Stimulated activated CD8-positive, alpha-beta memory T cell treated with anti-CD3 and anti-CD28 coated beads, Interleukin-15, amount 100 ng/mL, for 48 hours (primary cell): ENCODE results near the gene BAK1.
"Not testable (repeated sequence)": the region's sequence is repeated elsewhere in the genome, so short reads cannot be mapped to it uniquely, and the experiment has no call there.

ENCODE experiments used
- DNase-seq, 2 donors: peaks; one replicate each; pipeline ENCODE4 v3.0.0-alpha.2; 2020; ENCODE audit warnings: low read depth in 2 of 2

The BAK1 gene

DNA sequence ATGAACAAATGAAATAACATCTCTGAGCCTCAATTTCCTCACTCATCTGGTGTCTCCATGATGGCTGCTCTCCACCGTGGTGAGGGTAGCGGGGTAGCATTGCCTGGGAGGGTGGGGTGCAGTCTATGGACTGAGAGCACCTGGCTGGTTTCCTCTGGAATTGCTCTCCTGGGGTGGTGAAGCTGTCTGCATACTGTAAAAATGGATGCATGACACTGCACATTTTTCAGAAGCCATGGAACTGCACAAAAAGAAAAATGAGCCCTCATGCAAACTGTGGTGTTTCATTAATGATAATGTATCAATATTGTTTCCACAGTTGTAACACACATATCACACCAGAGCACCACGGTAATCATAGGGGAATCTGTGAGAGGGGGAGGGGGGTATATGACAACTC is 28.9 kb upstream of the BAK1 start:
- DNase-seq, result no peak

DNA sequence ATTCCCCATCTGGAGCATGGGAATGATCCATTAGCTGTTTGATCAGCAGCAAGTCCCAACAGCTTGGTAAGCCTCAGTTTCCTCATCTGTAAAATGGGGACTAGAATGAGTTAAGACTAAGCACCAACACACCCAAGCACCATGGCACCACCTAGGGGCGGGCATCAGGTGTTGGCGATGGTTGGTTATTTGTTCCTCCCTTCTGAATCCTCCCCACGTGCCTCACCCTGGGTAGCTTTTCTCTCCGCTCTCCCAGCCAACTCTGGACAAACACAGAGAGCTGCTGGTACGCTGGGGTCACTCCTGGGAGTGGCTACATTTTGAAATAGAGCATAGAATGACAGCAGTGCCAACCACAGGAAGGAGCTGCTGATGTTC is 27.7 kb upstream of the BAK1 start:
- DNase-seq, result no peak

DNA sequence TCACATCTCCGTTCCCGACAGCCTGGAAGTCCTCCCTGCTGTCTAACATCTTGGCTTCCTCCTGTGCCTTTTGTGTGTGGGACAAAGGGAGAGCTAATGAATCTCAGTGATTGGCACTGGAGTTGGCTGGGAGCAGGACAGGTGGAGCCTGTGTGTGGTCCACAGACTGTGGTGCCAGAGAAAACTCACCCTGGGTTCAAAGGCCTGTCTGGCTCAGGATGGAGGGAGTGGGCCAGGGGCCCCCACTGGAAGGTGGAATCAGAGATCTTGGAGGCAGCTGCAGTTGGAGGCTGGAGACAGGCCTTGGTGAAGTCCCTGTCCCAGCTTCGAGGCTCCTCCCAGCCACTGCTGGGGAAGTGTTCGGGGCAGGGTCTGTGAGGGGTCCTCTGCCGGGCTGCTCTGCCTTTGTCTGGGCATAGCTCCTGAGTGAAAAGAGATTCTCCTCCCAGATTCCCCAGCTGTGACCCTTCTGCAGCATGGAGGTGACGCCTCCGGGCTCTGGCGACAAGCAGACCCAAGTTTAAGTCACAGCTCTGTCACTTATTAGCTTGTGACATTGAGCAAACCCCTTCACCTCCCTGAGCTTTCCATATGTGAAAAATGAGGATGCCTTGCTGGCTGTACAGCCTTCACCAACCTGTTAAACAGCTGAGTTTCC is 27.2 kb upstream of the BAK1 start:
- no peak for DNase-seq

DNA sequence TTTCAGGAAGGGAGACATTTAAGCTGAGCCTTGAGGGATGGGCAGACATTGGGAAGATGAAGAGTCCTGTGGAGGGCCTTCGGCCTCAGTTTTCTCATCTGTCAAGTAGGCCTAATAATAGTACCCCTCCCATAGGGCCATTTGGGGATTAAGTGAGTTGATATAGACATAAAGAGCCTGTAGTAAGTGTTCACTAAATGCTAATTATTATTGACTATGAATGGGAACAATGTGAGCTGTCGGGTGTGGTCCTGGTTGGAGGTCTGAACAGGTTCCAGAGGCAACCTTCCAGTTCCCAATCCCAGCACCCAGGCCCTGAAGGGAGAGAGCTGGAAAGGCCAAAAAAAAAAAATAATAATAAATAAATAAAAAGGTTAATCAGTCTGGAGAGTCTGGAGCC is 26.6 kb upstream of the BAK1 start:
- no peak for DNase-seq

DNA sequence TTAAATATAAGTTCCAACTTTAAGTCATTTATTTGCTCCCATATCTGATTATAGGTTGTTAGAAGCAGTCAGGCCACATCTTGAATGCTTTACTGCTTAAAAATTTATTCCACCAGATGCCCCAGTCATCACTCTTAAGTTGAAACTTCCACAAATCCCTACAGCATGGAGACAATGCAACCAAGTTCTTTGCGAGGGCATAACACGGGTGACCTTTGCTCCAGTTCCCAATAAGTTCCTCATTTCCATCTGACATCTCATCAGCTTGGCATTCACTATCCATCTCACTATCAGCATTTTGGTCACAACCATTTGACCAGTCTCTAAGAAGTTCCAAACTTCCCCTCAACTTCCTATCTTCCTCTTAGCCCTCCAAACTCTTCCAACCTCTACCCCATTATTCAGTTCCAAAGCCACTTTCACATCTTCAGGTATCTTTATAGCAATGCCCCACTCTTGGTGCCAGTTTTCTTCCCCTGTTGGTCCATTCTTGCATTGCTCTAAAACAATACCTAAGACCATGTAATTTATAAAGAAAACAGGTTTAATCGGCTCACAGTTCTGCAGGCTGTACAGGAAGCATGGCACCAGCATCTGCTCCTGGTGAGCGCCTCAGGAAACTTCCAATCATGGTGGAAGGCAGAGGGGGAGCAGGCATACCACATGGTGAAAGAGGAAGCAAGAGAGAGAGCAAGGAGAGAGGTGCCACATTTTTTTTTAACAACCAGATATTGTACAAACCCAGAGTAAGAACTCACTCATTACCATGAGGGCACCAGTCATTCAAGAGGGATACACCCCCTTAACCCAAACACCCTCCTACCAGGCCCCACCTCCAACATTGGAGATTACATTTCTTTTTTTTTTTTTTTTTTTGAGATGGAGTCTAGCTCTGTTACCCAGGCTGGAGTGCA is 25.1 kb upstream of the BAK1 start:
- DNase-seq, result no peak

DNA sequence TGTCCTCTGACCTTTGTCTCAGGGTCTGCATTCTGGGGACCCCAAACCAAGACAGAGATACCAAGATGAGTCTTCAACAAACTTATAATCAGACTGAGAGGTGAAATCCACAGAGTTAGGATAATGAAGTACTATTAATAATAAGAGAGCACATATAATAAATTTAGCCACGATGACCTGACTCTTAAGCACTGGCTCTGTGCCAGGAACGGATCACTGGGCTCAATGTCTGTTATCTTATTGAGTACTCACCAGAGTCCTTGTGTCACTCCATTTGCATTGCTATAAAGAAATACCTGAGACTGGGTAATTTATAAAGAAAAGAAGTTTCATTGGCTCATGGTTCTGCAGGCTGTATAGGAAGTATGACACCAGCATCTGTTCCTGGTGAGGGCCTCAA is 22.1 kb upstream of the BAK1 start:
- DNase-seq, result no peak

DNA sequence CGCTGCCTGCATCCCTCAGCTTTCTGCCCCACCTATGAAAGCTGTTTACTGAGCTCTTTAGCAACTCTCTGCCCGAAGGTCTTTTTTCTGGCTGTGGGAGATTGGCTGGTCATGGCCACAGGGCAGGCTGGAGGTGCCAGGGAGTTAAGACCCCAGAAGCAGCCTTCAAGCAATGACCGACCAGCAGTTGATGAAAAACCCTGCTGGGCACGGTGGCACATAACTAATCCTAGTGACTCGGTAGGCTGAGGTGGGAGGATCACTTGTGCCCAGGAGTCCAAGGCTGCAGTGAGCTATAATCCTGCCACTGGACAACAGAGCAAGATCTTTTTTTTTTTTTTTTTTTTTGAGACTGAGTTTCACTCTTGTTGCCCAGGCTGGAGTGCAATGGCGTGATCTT is 20.7 kb upstream of the BAK1 start:
- no peak for DNase-seq

DNA sequence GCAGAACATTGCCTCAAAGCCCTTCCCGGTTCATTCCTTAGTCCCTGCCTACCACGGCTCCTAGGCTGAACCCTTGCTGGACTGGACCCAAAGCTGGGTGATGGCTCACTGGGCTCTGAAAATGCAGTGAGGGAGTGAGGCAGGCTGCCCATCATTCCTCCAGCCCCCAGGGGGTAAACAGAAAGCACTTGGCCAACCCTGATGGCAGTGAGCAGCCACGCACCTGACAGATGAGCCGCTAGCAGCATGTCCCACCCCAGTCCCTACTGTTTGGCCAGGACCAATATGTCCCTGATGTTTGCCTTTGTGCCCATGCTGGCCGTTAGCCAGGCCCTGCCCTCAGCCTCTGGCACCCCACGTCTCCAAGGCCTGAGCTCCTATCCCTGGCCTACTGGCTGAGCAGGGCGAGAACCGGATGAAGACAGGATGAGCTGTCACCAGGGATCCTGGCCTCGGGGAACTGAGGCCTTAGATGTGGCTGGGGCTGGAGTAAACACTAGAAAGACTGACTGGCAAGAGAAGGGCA is 19.4 kb upstream of the BAK1 start:
- no peak for DNase-seq

DNA sequence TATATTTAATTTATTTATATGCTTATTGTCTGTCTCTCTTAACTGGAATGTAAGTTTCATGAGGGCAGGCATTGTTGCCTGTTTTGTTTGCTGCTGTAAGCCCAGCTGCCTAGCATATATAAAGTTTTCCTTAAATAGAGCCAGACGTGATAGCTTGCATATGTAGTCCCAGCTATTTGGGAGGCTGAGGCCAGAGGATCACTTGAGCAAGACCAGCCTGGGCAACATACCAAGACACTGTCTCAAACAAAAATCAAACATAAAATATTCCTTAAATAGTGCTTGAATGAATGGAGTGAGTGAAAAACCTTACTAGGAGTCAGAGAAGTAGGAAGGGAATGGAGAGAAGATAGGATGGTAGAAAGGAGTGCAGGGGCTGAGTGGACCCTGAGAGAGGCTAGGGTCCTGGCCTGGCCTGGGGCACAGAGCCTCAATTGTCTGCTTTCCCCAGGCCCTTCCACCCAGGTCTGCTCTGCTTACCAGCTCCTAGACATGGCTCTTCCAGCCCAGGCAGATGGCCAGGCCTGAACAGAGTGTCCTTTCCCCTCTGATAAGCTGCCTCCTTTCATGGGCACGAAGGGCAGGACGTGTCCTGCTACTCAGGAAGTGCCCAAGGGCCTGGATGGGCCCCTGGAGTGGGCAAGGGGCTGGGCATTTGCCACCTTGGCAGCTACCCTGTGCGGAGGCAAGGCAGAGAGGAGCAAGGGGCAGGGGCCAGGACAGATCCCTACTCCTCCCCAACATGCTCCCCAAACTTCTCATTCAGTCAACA is 17.7 kb upstream of the BAK1 start:
- DNase-seq, result no peak

DNA sequence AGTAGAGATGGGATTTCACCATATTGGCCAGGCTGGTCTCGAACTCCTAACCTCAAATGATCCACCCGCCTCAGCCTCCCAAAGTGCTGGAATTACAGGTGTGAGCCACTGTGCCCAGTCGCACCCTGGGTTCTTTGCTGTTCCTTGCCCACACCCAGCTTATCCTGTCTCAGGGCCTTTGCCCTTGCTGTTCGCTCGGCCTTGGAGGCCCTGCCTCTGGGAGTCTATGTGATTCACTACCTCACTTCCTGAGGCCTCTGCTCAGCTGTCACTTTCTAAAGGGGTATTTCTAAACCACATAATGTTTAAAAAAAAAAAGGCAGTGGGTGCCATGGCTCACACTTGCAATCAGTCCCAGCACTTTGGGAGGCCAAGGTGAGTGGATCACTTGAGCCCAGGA is 16.8 kb upstream of the BAK1 start:
- DNase-seq, result not testable (repeated sequence)

DNA sequence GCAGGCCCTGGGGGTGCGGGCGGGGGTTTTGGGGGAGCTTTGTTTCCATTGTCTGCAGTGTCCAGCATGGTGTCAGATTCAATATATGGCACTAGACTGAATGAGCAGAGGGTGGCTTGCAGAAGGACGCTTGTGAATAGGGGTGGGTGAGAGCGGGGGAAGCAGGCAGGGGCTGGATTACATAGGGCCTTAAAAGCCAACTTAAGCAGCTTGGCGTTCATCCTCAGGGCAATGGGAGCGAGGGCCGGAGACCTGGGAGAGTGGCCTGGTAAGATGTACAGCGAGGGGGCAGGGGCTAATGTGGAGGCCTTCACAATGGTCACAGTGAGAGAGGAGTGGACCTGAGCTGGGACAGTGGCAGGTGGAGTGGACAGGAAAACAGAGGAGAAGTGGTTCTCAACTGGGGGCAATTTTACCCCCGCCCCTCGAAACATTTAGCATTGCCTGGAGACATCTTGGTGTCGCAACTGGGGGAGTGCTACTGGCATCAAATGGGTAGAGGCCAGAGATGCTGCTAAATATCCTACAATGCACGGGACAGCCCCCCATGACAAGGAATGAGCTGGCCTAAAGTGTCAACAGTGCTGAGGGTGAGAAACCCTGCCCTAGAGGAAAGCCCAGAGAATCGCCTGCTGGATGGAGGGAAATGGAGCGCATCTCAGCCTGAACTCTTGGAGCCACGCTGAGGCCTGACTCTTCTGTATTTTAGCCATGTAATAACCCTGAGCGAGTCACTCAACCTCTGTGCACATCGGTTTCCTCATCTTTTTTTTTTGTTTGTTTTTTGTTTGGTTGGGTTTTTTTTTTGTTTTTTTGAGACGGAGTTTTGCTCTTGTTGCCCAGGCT is 15.1 kb upstream of the BAK1 start:
- DNase-seq, result no peak

DNA sequence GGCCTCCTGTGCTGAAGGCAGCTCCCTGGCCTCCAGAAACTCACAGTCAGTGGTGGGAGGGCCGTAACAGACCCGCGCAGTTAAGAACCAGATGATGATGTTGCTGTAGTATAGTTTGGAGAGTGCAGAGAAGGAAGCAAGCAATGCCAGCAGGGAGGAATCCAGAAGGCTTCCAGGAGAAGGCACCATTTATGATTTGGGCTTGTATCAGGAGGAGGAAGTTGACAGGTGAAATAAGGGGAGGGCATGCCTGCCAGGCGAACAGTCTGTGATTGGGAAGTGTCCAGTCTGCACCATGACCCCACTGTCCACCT is 13.3 kb upstream of the BAK1 start:
- DNase-seq, result no peak

DNA sequence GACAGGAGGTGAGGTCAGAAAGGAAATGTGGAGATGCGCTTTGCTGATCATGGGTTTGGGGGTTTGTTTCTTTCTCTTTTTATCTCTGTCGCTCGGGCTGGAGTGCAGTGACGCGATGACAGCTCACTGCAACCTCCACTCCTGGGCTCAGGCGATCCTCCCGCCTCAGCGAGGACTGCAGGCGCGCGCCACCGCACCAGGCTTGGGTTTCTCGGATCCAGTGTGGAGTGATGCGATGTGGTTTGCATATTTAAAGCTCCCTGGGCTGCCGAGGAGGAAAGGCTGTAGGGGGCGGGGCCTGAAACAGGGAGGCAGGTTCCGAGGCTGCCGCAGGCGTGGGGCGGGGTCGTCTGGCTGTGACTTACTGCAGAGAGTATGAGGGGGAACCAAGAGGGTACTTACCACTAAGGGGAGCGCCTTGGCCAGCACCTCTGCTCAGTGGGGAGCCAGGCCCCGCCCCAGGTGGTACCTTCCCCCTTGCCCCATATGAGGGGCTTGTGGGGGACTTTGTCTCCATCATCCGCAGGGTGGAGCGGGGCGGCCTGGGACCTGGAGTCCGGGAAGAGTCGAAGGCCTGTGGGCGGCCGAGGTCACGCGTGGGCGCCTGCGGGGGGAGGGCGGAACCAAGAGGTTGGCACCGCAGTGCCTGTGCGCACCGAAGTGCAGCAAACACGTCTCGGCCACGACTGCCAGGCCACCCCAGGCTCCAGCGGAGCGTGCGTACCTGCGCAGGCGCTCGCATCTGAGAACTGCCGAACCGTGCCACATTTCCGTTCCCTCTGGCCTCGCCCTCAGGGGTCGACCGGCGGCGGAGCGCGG is 12.7 kb upstream of the BAK1 start:
- no peak for DNase-seq

DNA sequence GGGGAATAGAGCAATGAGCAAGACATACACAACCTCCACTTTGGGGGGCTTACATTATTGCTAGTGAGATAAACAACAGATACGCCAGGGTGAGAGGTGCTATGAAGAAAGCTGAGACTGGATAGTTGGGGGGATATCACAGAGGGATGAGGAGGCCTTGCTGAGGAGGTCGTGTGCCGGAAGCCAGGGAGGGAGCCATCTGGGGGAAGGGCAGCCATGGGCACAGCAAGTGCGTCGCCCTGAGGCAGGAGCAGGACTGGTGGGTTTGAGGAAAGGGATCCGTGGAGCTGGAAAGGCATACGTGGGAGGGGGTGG is 12.2 kb upstream of the BAK1 start:
- no peak for DNase-seq

DNA sequence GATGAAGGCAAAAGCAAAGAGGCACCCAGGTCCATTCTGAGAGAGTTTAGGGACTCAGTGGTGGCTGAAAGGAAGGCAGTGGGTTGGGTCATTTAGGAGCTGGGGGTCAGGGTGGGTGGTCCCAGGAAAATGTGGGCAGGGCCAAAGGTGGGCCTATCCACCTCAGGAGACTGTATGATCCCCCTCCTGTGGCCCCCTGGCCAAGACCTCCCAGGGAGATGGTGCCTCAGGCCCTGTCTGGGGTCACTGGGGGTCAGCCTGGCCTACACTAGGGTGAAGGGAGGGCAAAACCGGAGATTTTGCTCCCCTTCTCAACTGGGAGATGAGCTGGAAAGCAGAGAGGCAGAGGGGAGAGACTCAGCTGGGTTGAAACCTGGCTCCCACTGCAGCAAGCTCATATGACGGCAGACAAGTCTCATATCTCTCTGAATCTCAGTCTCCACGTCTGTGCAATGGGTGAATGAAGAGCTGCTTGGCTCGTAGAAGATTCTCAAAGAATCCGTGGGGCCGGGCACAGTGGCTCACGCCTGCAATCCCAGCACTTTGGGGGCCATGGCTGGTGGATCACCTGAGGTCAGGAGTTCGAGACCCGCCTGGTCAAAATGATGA is 11.5 kb upstream of the BAK1 start:
- DNase-seq, result no peak

DNA sequence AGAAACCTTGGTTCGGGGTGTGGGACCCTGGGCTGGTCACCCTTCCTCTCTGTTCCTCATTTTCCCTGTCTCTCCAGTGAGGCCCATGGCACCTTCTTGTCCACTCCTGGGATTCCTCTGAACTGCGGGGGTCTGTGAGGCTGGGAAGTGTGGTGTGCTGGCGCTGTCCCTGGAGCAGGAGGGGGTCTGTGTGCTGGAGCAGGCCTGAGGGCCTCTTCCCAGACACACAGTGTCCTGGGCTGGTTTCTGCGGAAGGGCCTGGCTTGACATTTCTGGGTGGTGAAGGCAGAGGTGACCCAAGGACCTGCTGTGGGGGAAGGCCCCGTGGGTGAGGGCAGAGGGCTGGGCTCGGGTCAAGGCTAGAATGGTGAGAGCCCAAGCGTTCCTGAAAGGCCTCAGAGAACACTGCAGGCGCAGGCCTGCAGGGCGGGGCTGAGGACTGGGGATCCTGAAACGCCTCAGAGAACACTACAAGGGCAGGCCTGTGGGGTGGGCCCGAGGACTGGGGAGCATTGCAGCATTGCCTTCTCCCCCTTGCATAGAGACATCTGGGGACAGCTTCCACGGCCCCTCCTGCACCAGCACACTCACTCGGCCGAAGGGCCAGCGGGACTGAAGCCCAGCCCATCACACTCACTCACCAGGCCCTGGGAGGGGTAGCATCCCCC is 10.6 kb upstream of the BAK1 start:
- no peak for DNase-seq

DNA sequence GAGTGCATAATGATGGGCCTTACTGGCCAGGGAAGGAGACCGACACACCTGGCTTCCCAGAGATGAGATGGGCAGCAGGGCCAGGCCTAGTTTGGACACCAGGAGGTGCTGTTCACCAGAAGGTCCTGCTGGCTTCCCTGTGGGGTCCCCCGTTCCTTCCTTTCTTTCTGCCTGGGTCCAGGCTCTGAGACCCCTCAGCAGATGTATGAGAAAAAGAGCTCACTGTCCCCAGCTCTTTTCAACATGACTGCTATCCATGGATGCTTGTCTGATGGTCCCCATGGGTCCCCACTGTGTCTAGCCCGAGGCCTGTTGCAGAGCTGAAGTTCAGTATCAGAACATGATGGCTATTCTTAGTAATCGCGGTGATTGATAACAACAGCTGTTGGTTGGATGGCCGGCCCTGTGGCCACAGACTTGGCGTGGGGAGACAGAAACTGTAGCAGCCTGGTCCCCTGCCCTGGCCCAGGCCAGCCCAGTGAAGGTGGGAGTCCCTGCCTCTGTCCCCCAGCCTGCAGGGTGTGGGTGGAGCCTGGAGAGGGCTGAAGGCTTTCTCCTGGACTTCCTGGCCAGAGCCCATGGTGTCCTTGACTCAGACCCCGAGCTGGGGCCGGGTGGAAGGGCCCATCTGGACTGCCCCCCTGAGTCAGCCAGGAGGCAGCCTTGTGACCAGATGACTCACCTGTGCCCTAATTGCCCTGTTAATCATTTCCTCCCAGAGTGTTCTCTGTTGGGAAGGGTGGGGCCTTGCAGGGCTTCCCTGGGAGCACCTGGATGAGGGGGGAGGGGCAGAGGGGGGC is 9.9 kb upstream of the BAK1 start:
- no peak for DNase-seq

DNA sequence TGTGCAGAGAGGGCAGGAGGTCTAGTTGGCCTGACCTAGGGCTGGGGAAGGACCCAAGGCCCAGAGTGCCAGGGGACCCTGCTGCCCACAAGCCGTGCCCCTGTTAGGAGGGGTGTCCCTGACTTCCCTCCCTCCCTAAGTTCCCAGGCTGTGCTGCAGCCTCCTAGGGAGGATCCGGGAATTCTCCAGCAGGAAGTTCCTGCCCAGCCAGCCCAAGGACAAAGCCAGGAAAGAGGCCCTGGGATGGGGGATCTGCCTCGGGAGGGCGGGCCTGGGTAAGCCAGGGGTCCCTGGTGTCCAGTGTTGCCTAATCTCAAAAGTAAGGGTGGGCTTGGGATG is 9.3 kb upstream of the BAK1 start:
- DNase-seq, result no peak

DNA sequence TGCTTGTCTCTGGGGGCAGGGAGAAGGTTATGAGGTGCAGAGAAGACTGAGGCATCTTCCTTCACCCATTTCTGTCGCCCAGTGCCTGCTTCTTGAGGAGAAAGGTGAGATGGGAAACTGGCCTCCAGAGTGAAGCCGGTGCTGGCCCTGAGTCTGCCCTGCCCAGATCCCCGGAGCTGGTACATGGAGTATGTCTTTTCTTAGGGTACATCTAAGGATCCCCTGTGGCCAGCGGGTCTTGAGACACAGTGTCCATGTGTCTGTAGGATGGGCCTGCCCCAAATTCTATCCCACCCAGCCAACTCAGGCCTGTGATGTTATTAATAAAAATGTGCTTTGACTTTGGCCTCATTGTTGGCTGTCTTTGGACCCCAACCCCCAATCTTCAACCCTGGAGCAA is 8.8 kb upstream of the BAK1 start:
- no peak for DNase-seq
